Central memory CD8-positive, alpha-beta T cell (primary cell): ENCODE measurements around the gene CDC25B.
"Not testable (repeated sequence)": the region's sequence is repeated elsewhere in the genome, so short reads cannot be mapped to it uniquely, and the experiment has no call there.

Experiments
- ATAC-seq: fragments of 150-1000 bp; cut with Tn5 transposase; replicated peaks from 2 replicates; pipeline ENCODE4 v1.10.0; 2022; ENCODE audit warnings: mild to moderate bottlenecking, moderate FRiP score, moderate number of reproducible peaks; ENCODE audit not compliant: poor library complexity, severe bottlenecking; ENCODE audit errors: extremely low read depth
- DNase-seq, 2 donors: peaks; one replicate each; pipeline ENCODE4 v3.0.0; 2021; ENCODE audit warnings: low spot score in 2 of 2
- H3K27ac Mint-ChIP-seq: one replicate; pipeline ENCODE4 v1.8.0; 2022; ENCODE audit warnings: low read depth, mild to moderate bottlenecking, moderate library complexity, mixed read lengths
- H3K27me3 Mint-ChIP-seq: one replicate; pipeline ENCODE4 v1.8.0; 2022; ENCODE audit warnings: mixed read lengths
- H3K36me3 Mint-ChIP-seq: one replicate; pipeline ENCODE4 v1.8.0; 2022; ENCODE audit warnings: mild to moderate bottlenecking, moderate library complexity, mixed read lengths; ENCODE audit not compliant: insufficient read depth
- H3K4me1 Mint-ChIP-seq: one replicate; pipeline ENCODE4 v1.8.0; 2022; ENCODE audit warnings: mixed read lengths
- H3K4me3 Mint-ChIP-seq: one replicate; pipeline ENCODE4 v1.8.0; 2022; ENCODE audit warnings: mild to moderate bottlenecking, moderate library complexity, mixed read lengths
- H3K9me3 Mint-ChIP-seq: one replicate; pipeline ENCODE4 v1.8.0; 2022; ENCODE audit warnings: mixed read lengths

Gene CDC25B

DNA sequence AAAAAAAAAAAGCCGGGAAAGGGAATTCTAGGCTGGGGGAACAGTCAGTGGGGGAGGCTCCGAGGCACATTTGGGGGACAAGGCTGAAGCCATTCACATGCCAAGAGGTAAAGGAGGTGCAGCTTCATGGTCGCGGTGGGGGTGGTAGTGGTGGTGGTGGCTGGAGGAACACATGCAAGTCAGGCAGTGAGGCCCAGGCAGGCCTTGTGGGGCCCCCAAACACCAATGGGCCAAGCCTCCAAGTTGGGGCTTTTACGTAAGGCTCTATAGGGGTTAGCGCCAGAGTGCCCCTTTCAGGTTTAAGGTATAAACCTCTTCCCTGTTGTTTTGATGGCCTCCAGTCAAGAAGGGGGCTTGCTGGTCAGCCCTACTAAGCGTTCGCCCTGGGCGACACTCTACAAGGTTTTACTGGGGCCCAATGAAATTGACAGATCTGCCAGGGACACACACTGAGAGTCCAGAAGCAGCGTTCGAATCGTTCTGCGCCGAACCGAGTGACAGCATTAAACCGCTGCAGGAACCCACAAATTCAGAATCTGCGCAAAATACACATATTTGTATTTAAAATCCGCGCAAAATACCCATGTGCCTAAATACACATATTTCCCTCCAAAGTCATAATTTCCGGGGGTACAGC lies 23.4 kb downstream of the CDC25B start:
- Mint-ChIP-seq H3K4me3 (peak overlapping the region; percentile 84), H3K27ac (peak overlapping the region; percentile 98), H3K4me1 (peaks cover 49% of the 10 kb centered on the region), H3K36me3 (peaks cover 14% of the 10 kb centered on the region), H3K27me3 (no peaks in the 10 kb centered on the region), H3K9me3 (no peaks in the 10 kb centered on the region)
- ATAC-seq (no peak), DNase-seq (no peak)

DNA sequence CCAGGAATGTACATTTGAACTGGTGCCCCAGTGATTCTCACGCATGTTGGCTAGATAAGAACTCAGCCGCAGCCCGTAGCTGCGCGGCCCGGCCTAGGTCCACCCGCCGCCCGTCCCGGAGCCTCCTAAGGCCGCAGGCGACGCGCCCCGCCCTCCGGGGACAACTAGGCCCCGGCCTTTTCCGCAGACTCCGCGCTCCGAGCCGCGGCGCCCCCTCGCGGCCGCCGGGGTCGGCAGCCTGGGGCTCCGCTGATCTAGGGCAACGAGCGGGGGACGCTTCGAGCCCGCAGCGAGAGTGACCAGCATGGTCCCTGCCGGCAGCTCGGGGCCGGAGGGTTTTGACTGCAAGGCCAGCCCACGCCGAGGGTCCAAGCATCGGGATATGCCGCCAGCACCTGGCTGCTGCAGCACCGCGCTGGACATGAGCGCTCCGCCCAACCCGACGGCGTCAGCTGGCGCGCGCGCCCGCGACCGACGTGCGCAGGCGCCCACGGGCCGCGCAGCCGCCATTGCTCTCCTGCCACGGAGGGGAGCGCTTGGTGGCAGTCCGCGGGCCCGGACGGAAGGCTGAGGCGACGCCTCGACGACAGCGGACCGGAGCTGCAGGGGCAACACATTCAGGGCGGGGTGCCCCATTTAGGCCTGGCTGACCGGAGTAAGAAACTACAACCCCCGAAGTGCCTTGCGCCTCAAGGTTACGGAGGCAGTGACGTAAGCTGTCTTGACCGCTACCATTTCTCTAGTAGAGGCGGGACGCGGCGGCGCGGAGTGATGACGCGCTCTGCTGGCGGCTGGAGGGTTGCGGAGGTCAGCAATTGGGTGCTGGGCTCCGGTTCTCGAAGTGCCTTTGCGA lies 24.2 kb downstream of the CDC25B start, which contains the start of gene AP5S1:
Gene AP5S1 (plus strand): TSS at position 500 of the 853 bp plus-strand sequence. CDS start 1,571 bp downstream, outside the sequence.
- ATAC-seq, result peak; percentile 78
- peak; percentile 90 to 91 for DNase-seq
- Mint-ChIP-seq H3K27me3 (no peaks in the 10 kb centered on the region), H3K36me3 (peaks cover 17% of the 10 kb centered on the region), H3K9me3 (no peaks in the 10 kb centered on the region), H3K27ac (peak within 1 kb of the TSS; percentile 98), H3K4me1 (peaks cover 46% of the 10 kb centered on the region), H3K4me3 (peak within 1 kb of the TSS; percentile 84)

DNA sequence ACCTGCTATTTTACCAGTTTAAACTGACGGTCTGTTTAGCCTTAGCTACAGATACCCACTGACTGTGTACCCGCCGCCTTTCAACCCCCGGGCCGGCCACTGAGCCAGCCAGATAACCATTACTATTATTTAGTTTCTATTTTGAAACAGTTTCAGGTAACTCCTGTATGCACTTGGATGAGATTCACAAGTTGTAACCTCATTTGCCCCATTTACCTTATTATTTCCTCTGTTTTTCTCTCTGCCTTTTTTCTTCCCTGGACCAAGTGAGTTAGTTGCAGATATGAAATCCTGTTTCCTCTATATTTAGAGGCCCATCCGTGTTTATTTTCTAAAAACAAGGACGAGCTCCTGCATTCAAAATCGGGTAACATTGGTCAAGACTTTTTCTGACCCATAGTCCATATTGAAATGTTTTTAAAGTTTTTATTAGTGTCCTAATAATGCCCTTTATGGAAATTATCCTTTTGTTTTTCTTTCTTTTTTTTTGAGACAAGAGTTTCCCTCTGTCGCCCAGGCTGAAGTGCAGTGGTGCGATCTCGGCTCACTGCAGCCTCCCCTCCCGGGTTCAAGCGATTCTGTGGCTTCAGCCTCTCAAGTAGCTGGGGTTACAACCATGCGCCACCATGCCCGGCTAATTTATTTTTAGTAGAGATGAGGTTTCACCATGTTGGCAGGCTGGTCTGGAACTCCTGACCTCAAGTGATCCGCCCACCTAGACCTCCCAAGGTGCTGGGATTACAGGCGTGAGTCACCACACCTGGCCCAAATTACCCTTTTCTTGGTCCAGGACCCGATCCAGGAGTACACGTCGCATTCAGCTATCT lies 25.0 kb downstream of the CDC25B start:
- H3K27me3 Mint-ChIP-seq, result no peaks in the 10 kb centered on the region
- H3K4me1 Mint-ChIP-seq, result peaks cover 38% of the 10 kb centered on the region
- H3K9me3 Mint-ChIP-seq, result no peaks in the 10 kb centered on the region
- peak overlapping the region; percentile 84 for H3K4me3 Mint-ChIP-seq
- H3K36me3 Mint-ChIP-seq, result peaks cover 17% of the 10 kb centered on the region
- ATAC-seq, result no peak
- no peak for DNase-seq
- H3K27ac Mint-ChIP-seq, result peak overlapping the region; percentile 98

DNA sequence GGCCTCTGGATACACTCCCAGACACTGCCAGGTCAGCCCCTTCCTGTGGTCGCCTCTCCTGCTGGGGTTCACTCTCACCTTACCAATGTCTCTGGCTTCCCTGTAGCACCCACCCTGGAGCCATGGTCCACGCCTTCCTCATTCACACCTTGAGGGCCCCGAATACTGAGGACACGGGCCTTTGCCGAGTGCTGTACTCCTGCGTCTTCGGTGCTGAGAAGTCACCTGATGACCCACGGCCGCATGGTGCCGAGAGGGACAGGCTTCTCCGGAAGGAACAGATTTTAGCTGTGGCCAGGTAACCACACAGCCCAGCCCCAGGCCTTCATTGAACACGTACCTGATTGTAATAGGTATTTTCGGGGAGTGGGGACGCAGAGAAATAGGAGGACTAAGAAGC lies 25.9 kb downstream of the CDC25B start:
- Mint-ChIP-seq H3K4me3 (peak overlapping the region; percentile 84), H3K36me3 (peaks cover 18% of the 10 kb centered on the region), H3K27me3 (no peaks in the 10 kb centered on the region), H3K9me3 (no peaks in the 10 kb centered on the region), H3K27ac (peak overlapping the region; percentile 98), H3K4me1 (peaks cover 29% of the 10 kb centered on the region)
- no peak for DNase-seq
- ATAC-seq, result no peak

- Mint-ChIP-seq H3K4me3 (no peak overlapping the region), H3K27ac (no peak overlapping the region), H3K27me3 (no peaks in the 10 kb centered on the region), H3K4me1 (peaks cover 19% of the 10 kb centered on the region), H3K9me3 (no peaks in the 10 kb centered on the region), H3K36me3 (peaks cover 18% of the 10 kb centered on the region)
- DNase-seq (no peak), ATAC-seq (no peak)
Observed at GRCh38 chr20:3823881-3824280, 27.8 kb downstream of the CDC25B start.

- ATAC-seq (no peak), DNase-seq (no peak)
- Mint-ChIP-seq H3K27ac (no peak overlapping the region), H3K4me3 (no peak overlapping the region), H3K36me3 (peaks cover 17% of the 10 kb centered on the region), H3K27me3 (no peaks in the 10 kb centered on the region), H3K4me1 (peaks cover 15% of the 10 kb centered on the region), H3K9me3 (no peaks in the 10 kb centered on the region)
Observed at GRCh38 chr20:3825526-3825925, 29.4 kb downstream of the CDC25B start.

DNA sequence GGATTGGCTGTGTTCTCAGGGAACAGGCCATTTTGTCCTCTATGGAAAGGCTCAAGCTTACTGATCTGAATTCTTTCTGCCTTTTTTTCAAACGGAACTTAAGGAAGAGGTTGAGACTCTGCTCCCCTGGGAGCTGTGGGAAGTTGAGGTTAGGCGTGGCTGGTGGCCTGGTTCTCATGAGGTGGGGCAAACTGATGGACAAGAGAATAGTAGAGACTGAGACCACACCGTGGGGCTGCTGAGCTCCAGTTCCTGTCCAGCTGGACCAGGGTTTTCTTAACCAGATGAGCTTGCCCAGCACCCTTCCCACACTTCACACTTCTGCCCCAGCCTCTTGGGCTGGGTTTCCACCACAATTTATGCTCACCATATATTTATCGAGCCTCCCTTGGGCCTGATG lies 30.3 kb downstream of the CDC25B start:
- H3K4me3 Mint-ChIP-seq, result no peak overlapping the region

DNA sequence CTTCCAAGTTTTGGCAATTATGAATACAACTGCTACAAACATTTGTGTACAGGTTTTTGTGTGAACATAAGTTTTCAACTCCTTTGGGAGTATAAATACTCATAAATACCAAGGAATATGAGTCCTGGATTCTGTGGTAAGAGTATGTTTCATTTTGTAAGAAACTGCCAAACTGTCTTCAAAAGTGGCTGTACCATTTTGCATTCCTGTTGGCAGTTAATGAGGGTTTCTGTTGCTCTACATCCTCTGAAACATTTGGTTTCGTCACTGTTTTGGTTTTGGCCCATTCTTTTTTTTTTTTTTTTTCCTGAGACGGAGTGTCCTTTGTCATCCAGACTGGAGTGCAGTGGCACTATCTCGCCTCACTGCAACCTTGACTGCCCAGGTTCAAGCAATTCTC lies 32.7 kb downstream of the CDC25B start:
- ATAC-seq (no peak), DNase-seq (no peak)
- H3K9me3 Mint-ChIP-seq, result no peaks in the 10 kb centered on the region
- no peak overlapping the region for H3K4me3 Mint-ChIP-seq
- no peaks in the 10 kb centered on the region for H3K4me1 Mint-ChIP-seq
- no peaks in the 10 kb centered on the region for H3K27me3 Mint-ChIP-seq
- H3K27ac Mint-ChIP-seq, result no peak overlapping the region
- H3K36me3 Mint-ChIP-seq, result peaks cover 11% of the 10 kb centered on the region

More for the DNA sequence above, 30.3 kb downstream of the CDC25B start:
- no peaks in the 10 kb centered on the region for H3K27me3 Mint-ChIP-seq
- peaks cover 11% of the 10 kb centered on the region for H3K36me3 Mint-ChIP-seq
- DNase-seq, result no peak
- ATAC-seq, result no peak
- peak overlapping the region; percentile 55 for H3K27ac Mint-ChIP-seq
- no peaks in the 10 kb centered on the region for H3K9me3 Mint-ChIP-seq
- peaks cover 8% of the 10 kb centered on the region for H3K4me1 Mint-ChIP-seq

DNA sequence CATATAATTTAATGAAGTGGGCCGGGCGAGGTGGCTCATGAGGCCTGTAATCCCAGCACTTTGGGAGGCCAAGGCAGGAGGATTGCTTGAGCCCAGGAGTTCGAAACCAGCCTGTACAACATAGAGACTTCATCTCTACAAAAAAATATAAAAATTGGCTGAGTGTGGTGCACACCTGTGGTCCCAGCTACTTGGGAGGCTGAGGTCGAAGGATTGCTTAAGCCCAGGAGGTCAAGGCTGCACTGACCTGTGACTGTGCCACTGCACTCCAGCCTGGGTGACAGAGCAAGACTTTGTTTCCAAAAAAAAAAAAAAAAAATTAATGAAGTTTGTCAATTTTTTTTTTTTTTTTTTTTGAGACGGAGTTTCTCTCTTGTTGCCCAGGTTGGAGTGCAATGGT lies 33.8 kb downstream of the CDC25B start:
- H3K27ac Mint-ChIP-seq, ATAC-seq, H3K4me1 Mint-ChIP-seq, DNase-seq, H3K4me3 Mint-ChIP-seq, H3K27me3 Mint-ChIP-seq, H3K36me3 Mint-ChIP-seq, H3K9me3 Mint-ChIP-seq: not testable (repeated sequence)

- H3K27ac Mint-ChIP-seq, result no peak overlapping the region
- no peaks in the 10 kb centered on the region for H3K36me3 Mint-ChIP-seq
- no peak for ATAC-seq
- H3K9me3 Mint-ChIP-seq, result no peaks in the 10 kb centered on the region
- no peaks in the 10 kb centered on the region for H3K27me3 Mint-ChIP-seq
- no peak overlapping the region for H3K4me3 Mint-ChIP-seq
- H3K4me1 Mint-ChIP-seq, result no peaks in the 10 kb centered on the region
- no peak for DNase-seq
Observed at GRCh38 chr20:3836132-3836531, 40.0 kb downstream of the CDC25B start.

DNA sequence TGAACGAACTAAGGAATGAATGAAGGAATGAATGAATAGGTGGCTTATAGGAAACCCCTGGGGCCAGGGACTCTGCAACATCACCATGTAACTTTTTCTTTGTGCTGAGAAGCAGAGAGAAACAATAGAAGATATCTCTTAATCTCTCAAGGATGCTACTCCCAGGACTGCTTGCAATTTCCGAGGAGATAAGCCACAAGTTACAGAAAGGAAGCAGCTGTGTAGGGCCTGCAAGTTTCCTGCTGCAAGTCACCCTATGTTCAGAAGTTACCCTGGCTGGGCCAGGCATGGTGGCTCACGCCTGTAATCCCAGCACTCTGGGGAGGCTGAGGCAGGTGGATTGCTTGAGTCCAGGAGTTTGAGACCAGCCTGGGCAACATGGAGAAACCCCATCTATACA lies 43.2 kb downstream of the CDC25B start:
- H3K27ac Mint-ChIP-seq, result no peak overlapping the region
- DNase-seq, result no peak
- no peak for ATAC-seq
- no peaks in the 10 kb centered on the region for H3K36me3 Mint-ChIP-seq
- H3K9me3 Mint-ChIP-seq, result no peaks in the 10 kb centered on the region
- H3K4me3 Mint-ChIP-seq, result no peak overlapping the region
- H3K27me3 Mint-ChIP-seq, result no peaks in the 10 kb centered on the region
- no peaks in the 10 kb centered on the region for H3K4me1 Mint-ChIP-seq

DNA sequence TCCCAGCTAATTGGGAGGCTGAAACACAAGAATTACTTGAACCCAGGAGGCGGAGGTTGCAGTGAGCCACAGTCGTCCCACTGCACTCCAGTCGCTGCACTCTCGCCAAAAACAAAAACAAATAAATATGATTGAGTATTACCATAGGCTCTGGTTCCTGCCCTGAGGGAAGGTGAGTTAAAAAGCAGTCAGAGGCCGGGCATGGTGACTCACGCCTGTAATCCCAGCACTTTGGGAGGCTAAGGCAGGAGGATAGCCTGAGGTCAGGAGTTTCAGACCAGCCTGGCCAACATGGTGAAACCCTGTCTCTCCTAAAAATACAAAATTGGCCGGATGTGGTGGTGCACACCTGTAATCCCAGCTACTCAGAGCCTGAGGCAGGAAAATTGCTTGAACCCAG lies 44.1 kb downstream of the CDC25B start:
- H3K4me3 Mint-ChIP-seq, H3K27me3 Mint-ChIP-seq, H3K4me1 Mint-ChIP-seq, ATAC-seq, H3K27ac Mint-ChIP-seq, DNase-seq, H3K36me3 Mint-ChIP-seq, H3K9me3 Mint-ChIP-seq: not testable (repeated sequence)
